Suprapubic skin (tissue), 4 donors: ENCODE measurements around the gene PEA15. TPM values are rescaled to one million over a fixed set of nuclear protein-coding genes. Genes with fewer than 3 reads are reported as not detected.

ENCODE experiments used
- DNase-seq, 2 donors: peaks; one replicate each; pipeline ENCODE4 v3.0.0-alpha.2; 2019; ENCODE audit warnings: low spot score in 2 of 2
- H3K27ac ChIP-seq: fragments of 200-600 bp; sonication (generic); one replicate; pipeline ENCODE4 v1.5.1; 2019
- H3K27me3 ChIP-seq: fragments of 200-600 bp; sonication (generic); one replicate; pipeline ENCODE4 v1.5.1; 2019
- H3K36me3 ChIP-seq: fragments of 200-600 bp; sonication (generic); one replicate; pipeline ENCODE4 v1.5.1; 2019
- H3K4me1 ChIP-seq: fragments of 200-600 bp; sonication (generic); one replicate; pipeline ENCODE4 v1.5.1; 2019
- H3K4me3 ChIP-seq: fragments of 200-600 bp; sonication (generic); one replicate; pipeline ENCODE4 v1.5.1; 2019; ENCODE audit warnings: mild to moderate bottlenecking
- H3K9me3 ChIP-seq: fragments of 200-600 bp; sonication (generic); one replicate; pipeline ENCODE4 v1.5.1; 2019
- CTCF ChIP-seq, 2 donors: fragments of 200-600 bp in 1 of 2; fragments of 450-650 bp in 1 of 2; sonication (generic) in 1 of 2; IDR thresholded peaks; one replicate each; pipeline ENCODE4 v1.5.1; 2016 to 2019; ENCODE audit warnings: antibody characterized with exemption in 2 of 2, mild to moderate bottlenecking in 1 of 2, moderate library complexity in 1 of 2
- EP300 ChIP-seq: sonication (generic); formaldehyde crosslinking; IDR thresholded peaks from one replicate; pipeline ENCODE4 v1.6.1; 2017; ENCODE audit warnings: antibody characterized with exemption
- POLR2A ChIP-seq, 2 donors: fragments of 450-650 bp; IDR thresholded peaks; one replicate each; pipeline ENCODE4 v1.6.1; 2017; ENCODE audit warnings: antibody characterized with exemption in 2 of 2, mild to moderate bottlenecking in 2 of 2, moderate library complexity in 2 of 2
- POLR2AphosphoS5 ChIP-seq, 3 donors: sonication (generic); formaldehyde crosslinking; IDR thresholded peaks; one replicate each; pipeline ENCODE4 v1.6.1; 2017; ENCODE audit warnings: antibody characterized with exemption in 3 of 3
- WGBS: methylation state at CpG from one replicate; pipeline ENCODE4 v1.1.5; 2018; 5-methylcytosine and 5-hydroxymethylcytosine counted together
- total RNA-seq, 4 donors: library from RNA; depleted of rRNA; stranded (reverse); fragments of >200 nt; gene quantifications; one replicate each; pipeline ENCODE4 v1.1.0, GENCODE V29; 2016

Gene PEA15
- total RNA-seq, 4 donors from 2014 or later, result 51.0 to 82.6 (median 61.5) TPM

- TF ChIP-seq CTCF (IDR thresholded peaks at IDR 0.05) (no peak), POLR2AphosphoS5 (IDR thresholded peaks at IDR 0.05) (no peak), EP300 (no peak), POLR2A (IDR thresholded peaks at IDR 0.05) (no peak)
- H3K27ac ChIP-seq, result no peak overlapping the region
- no peak for DNase-seq
- no peak overlapping the region for H3K4me3 ChIP-seq
- no peaks in the 10 kb centered on the region for H3K9me3 ChIP-seq
- WGBS, result 95% methylated on average over 1 of the region's 1 CpG
- H3K36me3 ChIP-seq, result peaks cover 19% of the 10 kb centered on the region
- peaks cover 11% of the 10 kb centered on the region for H3K4me1 ChIP-seq
- H3K27me3 ChIP-seq, result no peaks in the 10 kb centered on the region
Observed at GRCh38 chr1:160247053-160247452, 41.9 kb downstream of the PEA15 start.

- Histone ChIP-seq H3K36me3 (peaks cover 4% of the 10 kb centered on the region), H3K4me1 (peaks cover 11% of the 10 kb centered on the region), H3K27ac (no peak overlapping the region), H3K27me3 (no peaks in the 10 kb centered on the region), H3K4me3 (no peak overlapping the region), H3K9me3 (no peaks in the 10 kb centered on the region)
- no peak for DNase-seq
- TF ChIP-seq POLR2A (IDR thresholded peaks at IDR 0.05) (no peak), EP300 (no peak), POLR2AphosphoS5 (IDR thresholded peaks at IDR 0.05) (no peak), CTCF (IDR thresholded peaks at IDR 0.05) (no peak)
Observed at GRCh38 chr1:160251011-160251410, 45.8 kb downstream of the PEA15 start.

- Histone ChIP-seq H3K27ac (no peak overlapping the region), H3K9me3 (no peaks in the 10 kb centered on the region), H3K27me3 (no peaks in the 10 kb centered on the region), H3K4me3 (no peak overlapping the region), H3K36me3 (peaks cover 4% of the 10 kb centered on the region), H3K4me1 (peaks cover 20% of the 10 kb centered on the region)
- WGBS, result 71% methylated on average over 5 of the region's 5 CpGs
- peak in 1 of 2 donors; percentile 66 for DNase-seq
- no peak for TF ChIP-seq EP300
- peak; percentile 64 to 68 for TF ChIP-seq CTCF (IDR thresholded peaks at IDR 0.05)
Observed at GRCh38 chr1:160251687-160252526, 46.7 kb downstream of the PEA15 start.

GRCh38 chr1:160255781-160256300 is 50.7 kb downstream of the PEA15 start:
- Histone ChIP-seq H3K9me3 (no peaks in the 10 kb centered on the region), H3K36me3 (peaks cover 4% of the 10 kb centered on the region), H3K4me3 (no peak overlapping the region), H3K27me3 (no peaks in the 10 kb centered on the region), H3K4me1 (peaks cover 57% of the 10 kb centered on the region), H3K27ac (no peak overlapping the region)
- TF ChIP-seq EP300 (no peak), POLR2AphosphoS5 (IDR thresholded peaks at IDR 0.05) (no peak), CTCF (IDR thresholded peaks at IDR 0.05) (no peak), POLR2A (IDR thresholded peaks at IDR 0.05) (no peak)
- WGBS, result 89% methylated on average over 4 of the region's 4 CpGs
- no peak for DNase-seq

GRCh38 chr1:160256396-160257046 is 51.3 kb downstream of the PEA15 start:
- no peak overlapping the region for H3K4me3 ChIP-seq
- H3K27me3 ChIP-seq, result no peaks in the 10 kb centered on the region
- 28% methylated on average over 3 of the region's 3 CpGs for WGBS
- H3K36me3 ChIP-seq, result peaks cover 4% of the 10 kb centered on the region
- no peak for DNase-seq
- TF ChIP-seq POLR2A (IDR thresholded peaks at IDR 0.05) (no peak), CTCF (IDR thresholded peaks at IDR 0.05) (no peak), EP300 (no peak), POLR2AphosphoS5 (IDR thresholded peaks at IDR 0.05) (no peak)
- H3K4me1 ChIP-seq, result peaks cover 58% of the 10 kb centered on the region
- H3K9me3 ChIP-seq, result no peaks in the 10 kb centered on the region
- H3K27ac ChIP-seq, result no peak overlapping the region
